ENCODE data around the gene BIRC5.

GRCh38 chr17:78214706-78215061 is 631 bp downstream of the BIRC5 start:
- TF ChIP-seq, protein P1, sequence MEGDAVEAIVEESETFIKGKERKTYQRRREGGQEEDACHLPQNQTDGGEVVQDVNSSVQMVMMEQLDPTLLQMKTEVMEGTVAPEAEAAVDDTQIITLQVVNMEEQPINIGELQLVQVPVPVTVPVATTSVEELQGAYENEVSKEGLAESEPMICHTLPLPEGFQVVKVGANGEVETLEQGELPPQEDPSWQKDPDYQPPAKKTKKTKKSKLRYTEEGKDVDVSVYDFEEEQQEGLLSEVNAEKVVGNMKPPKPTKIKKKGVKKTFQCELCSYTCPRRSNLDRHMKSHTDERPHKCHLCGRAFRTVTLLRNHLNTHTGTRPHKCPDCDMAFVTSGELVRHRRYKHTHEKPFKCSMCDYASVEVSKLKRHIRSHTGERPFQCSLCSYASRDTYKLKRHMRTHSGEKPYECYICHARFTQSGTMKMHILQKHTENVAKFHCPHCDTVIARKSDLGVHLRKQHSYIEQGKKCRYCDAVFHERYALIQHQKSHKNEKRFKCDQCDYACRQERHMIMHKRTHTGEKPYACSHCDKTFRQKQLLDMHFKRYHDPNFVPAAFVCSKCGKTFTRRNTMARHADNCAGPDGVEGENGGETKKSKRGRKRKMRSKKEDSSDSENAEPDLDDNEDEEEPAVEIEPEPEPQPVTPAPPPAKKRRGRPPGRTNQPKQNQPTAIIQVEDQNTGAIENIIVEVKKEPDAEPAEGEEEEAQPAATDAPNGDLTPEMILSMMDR (IDR thresholded peaks at IDR 0.05): no peak
- TF ChIP-seq POLR2A (IDR thresholded peaks at IDR 0.05): no peak
